RWPE1 (cell line): Measurements from ENCODE around the gene IGF2BP3.

ENCODE experiments used
- CTCF ChIA-PET: fragments of 350-600 bp; sonication (Branson Sonifier 250); formaldehyde crosslinking; extraction: SDS; loops from one replicate; lab custom pipeline; 2021; lab: Yijun Ruan, JAX
- POLR2A ChIA-PET: fragments of 400-600 bp; formaldehyde crosslinking; extraction: SDS; loops from one replicate; lab custom pipeline; 2020; ENCODE audit warnings: antibody characterized with exemption; ENCODE audit not compliant: low non-redundant PET; lab: Yijun Ruan, JAX
- DNase-seq: peaks from one replicate; pipeline ENCODE4 v3.0.0; 2012; ENCODE audit warnings: low spot score
- H3K27ac ChIP-seq: fragments of 450-650 bp; 2 replicates; pipeline ENCODE4 v1.5.1; 2017
- CTCF ChIP-seq: fragments of 450-650 bp; conservative IDR thresholded peaks from 2 replicates; pipeline ENCODE4 v1.5.1; 2017; ENCODE audit warnings: low read depth, mild to moderate bottlenecking

IGF2BP3 gene

GRCh38 chr7:23346316-23346715 is 124.0 kb downstream of the IGF2BP3 start:
- POLR2A ChIA-PET = no interaction called here
- TF ChIP-seq CTCF = no peak
- CTCF ChIA-PET = interaction anchor here (0.6 to 0.7 kb wide), 3 partner anchors 12 to 122 kb away, joined by 3 read pairs; no protein-coding TSS in a partner anchor
- H3K27ac ChIP-seq = peak overlapping the region; percentile 59
- DNase-seq = no peak

DNA sequence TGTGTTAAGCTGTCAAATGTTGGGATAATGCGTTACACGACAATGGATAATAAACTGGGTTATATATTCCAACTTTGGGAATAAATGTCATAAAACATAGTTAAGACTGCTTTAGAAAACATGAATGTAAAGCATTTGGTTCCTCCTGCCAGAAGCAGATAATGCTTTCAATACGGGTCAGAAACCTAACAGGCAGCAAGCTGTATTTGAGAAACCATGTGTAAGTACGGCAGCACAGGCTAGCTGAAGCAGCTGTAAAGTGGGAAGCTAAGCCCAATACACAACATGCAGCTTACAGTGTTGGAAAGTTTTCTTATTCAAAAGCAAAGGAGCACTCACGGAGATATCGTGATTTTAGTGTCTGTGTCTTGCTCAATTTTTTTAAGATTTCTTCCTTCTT is 124.7 kb downstream of the IGF2BP3 start:
- no peak overlapping the region for H3K27ac ChIP-seq
- no peak for TF ChIP-seq CTCF
- ChIA-PET CTCF (interaction anchor here (0.7 kb wide), 3 partner anchors 12 to 123 kb away, joined by 3 read pairs; no protein-coding TSS in a partner anchor), POLR2A (no interaction called here)
- DNase-seq = no peak

- DNase-seq = no peak
- H3K27ac ChIP-seq = no peak overlapping the region
- TF ChIP-seq CTCF = no peak
- CTCF ChIA-PET = interaction anchor here (1.0 kb wide), 1 partner anchor 213 kb away, joined by 3 read pairs; no protein-coding TSS in a partner anchor
- POLR2A ChIA-PET = no interaction called here
These were observed 126.3 kb downstream of the IGF2BP3 start for GRCh38 chr7:23343806-23344475.

- ChIA-PET CTCF (interaction anchor here (1.0 kb wide), 1 partner anchor 214 kb away, joined by 3 read pairs; no protein-coding TSS in a partner anchor), POLR2A (no interaction called here)
- no peak for TF ChIP-seq CTCF
- no peak for DNase-seq
- no peak overlapping the region for H3K27ac ChIP-seq
These were observed 127.2 kb downstream of the IGF2BP3 start for GRCh38 chr7:23343102-23343501.

GRCh38 chr7:23341846-23342598 is 128.3 kb downstream of the IGF2BP3 start:
- H3K27ac ChIP-seq = no peak overlapping the region
- no peak for DNase-seq
- no peak for TF ChIP-seq CTCF
- POLR2A ChIA-PET = no interaction called here
- CTCF ChIA-PET = no interaction called here

- CTCF ChIA-PET = no interaction called here
- H3K27ac ChIP-seq = no peak overlapping the region
- TF ChIP-seq CTCF = no peak
- POLR2A ChIA-PET = no interaction called here
- DNase-seq = no peak
These were observed 131.4 kb downstream of the IGF2BP3 start for GRCh38 chr7:23338863-23339262.
